Naive B cell (primary cell): Measurements from ENCODE around the gene XRCC1. TPM values are rescaled to one million over a fixed set of nuclear protein-coding genes. Genes with fewer than 3 reads are reported as not detected.
A peak's percentile ranks its signal among the peaks of the same experiment; 100 is the strongest.

Experiments used
- ATAC-seq, 2 donors: fragments of 150-1000 bp; cut with Tn5 transposase; 2 replicates each; pipeline ENCODE4 v1.10.0; 2021; ENCODE audit warnings: low read depth in 2 of 2, mild to moderate bottlenecking in 2 of 2, moderate library complexity in 2 of 2
- DNase-seq: peaks from one replicate; pipeline ENCODE4 v3.0.0; 2022
- H3K27ac Mint-ChIP-seq, 6 donors: one replicate each; pipeline ENCODE4 v1.8.0; 2020 to 2022; ENCODE audit warnings: mild to moderate bottlenecking in 6 of 6, mixed read lengths in 6 of 6, moderate library complexity in 5 of 6, inconsistent platforms in 2 of 6
- H3K27me3 Mint-ChIP-seq, 3 donors: one replicate each; pipeline ENCODE4 v1.8.0; 2021 to 2022; ENCODE audit warnings: mixed read lengths in 3 of 3, mild to moderate bottlenecking in 1 of 3
- H3K36me3 Mint-ChIP-seq, 2 donors: one replicate each; pipeline ENCODE4 v1.8.0; 2020 to 2022; ENCODE audit warnings: mixed read lengths in 2 of 2, inconsistent platforms in 1 of 2, mild to moderate bottlenecking in 1 of 2
- H3K4me1 Mint-ChIP-seq, 3 donors: one replicate each; pipeline ENCODE4 v1.8.0; 2020 to 2022; ENCODE audit warnings: mixed read lengths in 3 of 3, inconsistent platforms in 1 of 3, mild to moderate bottlenecking in 1 of 3, moderate library complexity in 1 of 3
- H3K4me3 Mint-ChIP-seq, 8 donors: one replicate each; pipeline ENCODE4 v1.8.0; 2020 to 2022; ENCODE audit warnings: mild to moderate bottlenecking in 8 of 8, mixed read lengths in 8 of 8, moderate library complexity in 8 of 8, inconsistent platforms in 2 of 8
- H3K9me3 Mint-ChIP-seq, 7 donors: one replicate each; pipeline ENCODE4 v1.8.0; 2020 to 2022; ENCODE audit warnings: mixed read lengths in 7 of 7, mild to moderate bottlenecking in 5 of 7, inconsistent platforms in 2 of 7, moderate library complexity in 1 of 7
- polyA plus RNA-seq, 6 donors: library from polyadenylated mRNA; unstranded; fragments of 300-500 nt; fragmentation: Illumina TruSeq; gene quantifications; one replicate each; pipeline ENCODE4 v1.2.3, GENCODE V29; 2021; ENCODE audit warnings: low read depth in 6 of 6

The XRCC1 gene
- polyA plus RNA-seq, 6 donors from 2014 or later, result 24.4 to 32.4 (median 29.6) TPM

- no peaks in the 10 kb centered on the region for H3K27me3 Mint-ChIP-seq
- no peaks in the 10 kb centered on the region for H3K4me1 Mint-ChIP-seq
- H3K4me3 Mint-ChIP-seq, result no peak overlapping the region
- no peaks in the 10 kb centered on the region for H3K9me3 Mint-ChIP-seq
- peak overlapping the region in 2 of 6 donors; percentile 60 to 97 for H3K27ac Mint-ChIP-seq
- ATAC-seq, result no peak
- H3K36me3 Mint-ChIP-seq, result peaks cover 5 to 21% of the 10 kb centered on the region in 2 donors
- DNase-seq, result no peak
These were observed 29.3 kb downstream of the XRCC1 start for GRCh38 chr19:43545981-43546380.

GRCh38 chr19:43545276-43545675, 30.1 kb downstream of the XRCC1 start:
- Mint-ChIP-seq H3K27me3 (no peaks in the 10 kb centered on the region), H3K9me3 (no peaks in the 10 kb centered on the region), H3K36me3 (peaks cover 9 to 20% of the 10 kb centered on the region in 2 donors), H3K4me3 (no peak overlapping the region), H3K4me1 (no peaks in the 10 kb centered on the region), H3K27ac (peak overlapping the region in 3 of 6 donors; percentile 60 to 97 (median 82))
- no peak for DNase-seq
- no peak for ATAC-seq

GRCh38 chr19:43544077-43544476, 31.2 kb downstream of the XRCC1 start:
- H3K4me1 Mint-ChIP-seq, result peaks cover 0 to 2% (median 0%) of the 10 kb centered on the region in 3 donors
- no peak overlapping the region for H3K27ac Mint-ChIP-seq
- DNase-seq (no peak), ATAC-seq (no peak)
- H3K36me3 Mint-ChIP-seq, result peaks cover 17 to 25% of the 10 kb centered on the region in 2 donors
- no peaks in the 10 kb centered on the region for H3K27me3 Mint-ChIP-seq
- H3K4me3 Mint-ChIP-seq, result no peak overlapping the region
- H3K9me3 Mint-ChIP-seq, result peaks cover 0 to 4% (median 3%) of the 10 kb centered on the region in 7 donors

- no peak for ATAC-seq
- Mint-ChIP-seq H3K4me3 (no peak overlapping the region), H3K4me1 (peaks cover 0 to 2% (median 0%) of the 10 kb centered on the region in 3 donors), H3K27ac (no peak overlapping the region), H3K36me3 (peaks cover 26 to 34% of the 10 kb centered on the region in 2 donors), H3K9me3 (peaks cover 0 to 10% (median 5%) of the 10 kb centered on the region in 7 donors), H3K27me3 (no peaks in the 10 kb centered on the region)
- DNase-seq, result no peak
These were observed 33.2 kb downstream of the XRCC1 start for GRCh38 chr19:43541920-43542650.

GRCh38 chr19:43540381-43540780, 34.9 kb downstream of the XRCC1 start:
- H3K36me3 Mint-ChIP-seq, result peaks cover 26 to 32% of the 10 kb centered on the region in 2 donors
- H3K27ac Mint-ChIP-seq, result peak overlapping the region in 1 of 6 donors; percentile 85
- H3K27me3 Mint-ChIP-seq, result no peaks in the 10 kb centered on the region
- H3K9me3 Mint-ChIP-seq, result peaks cover 0 to 10% (median 5%) of the 10 kb centered on the region in 7 donors
- H3K4me3 Mint-ChIP-seq, result no peak overlapping the region
- H3K4me1 Mint-ChIP-seq, result peaks cover 2 to 3% (median 3%) of the 10 kb centered on the region in 3 donors
- ATAC-seq (no peak), DNase-seq (no peak)

- H3K36me3 Mint-ChIP-seq, result peaks cover 26% of the 10 kb centered on the region in 2 donors
- ATAC-seq, result no peak
These were observed 36.4 kb downstream of the XRCC1 start for GRCh38 chr19:43538922-43539321.

GRCh38 chr19:43534816-43535761, 40.2 kb downstream of the XRCC1 start:
- ATAC-seq, result no peak
- Mint-ChIP-seq H3K4me3 (peak overlapping the region in 5 of 8 donors; percentile 41 to 91 (median 60)), H3K27ac (peak overlapping the region; percentile 33 to 98 (median 86)), H3K36me3 (peaks cover 15 to 18% of the 10 kb centered on the region in 2 donors), H3K4me1 (peaks cover 17 to 23% (median 21%) of the 10 kb centered on the region in 3 donors), H3K27me3 (no peaks in the 10 kb centered on the region), H3K9me3 (peaks cover 0 to 10% (median 5%) of the 10 kb centered on the region in 7 donors)
- DNase-seq, result peak; percentile 25

More at GRCh38 chr19:43538922-43539321, 36.4 kb downstream of the XRCC1 start:
- no peak for DNase-seq
- Mint-ChIP-seq H3K27me3 (no peaks in the 10 kb centered on the region), H3K4me3 (no peak overlapping the region), H3K9me3 (peaks cover 0 to 10% (median 5%) of the 10 kb centered on the region in 7 donors), H3K27ac (no peak overlapping the region), H3K4me1 (peaks cover 4 to 11% (median 4%) of the 10 kb centered on the region in 3 donors)

- DNase-seq, result no peak
- H3K9me3 Mint-ChIP-seq, result peaks cover 0 to 10% (median 5%) of the 10 kb centered on the region in 7 donors
- H3K4me1 Mint-ChIP-seq, result peaks cover 17 to 23% (median 19%) of the 10 kb centered on the region in 3 donors
- H3K27me3 Mint-ChIP-seq, result no peaks in the 10 kb centered on the region
- H3K27ac Mint-ChIP-seq, result peak overlapping the region in 4 of 6 donors; percentile 89 to 99 (median 98)
- H3K36me3 Mint-ChIP-seq, result peaks cover 12% of the 10 kb centered on the region in 2 donors
- no peak for ATAC-seq
- peak overlapping the region; percentile 90 to 99 (median 96) for H3K4me3 Mint-ChIP-seq
These were observed 41.0 kb downstream of the XRCC1 start for GRCh38 chr19:43534305-43534815.

GRCh38 chr19:43533546-43534304, 41.6 kb downstream of the XRCC1 start:
- peak; percentile 94 for DNase-seq
- peak overlapping the region; percentile 90 to 99 (median 96) for H3K4me3 Mint-ChIP-seq
- H3K4me1 Mint-ChIP-seq, result peaks cover 17 to 23% (median 19%) of the 10 kb centered on the region in 3 donors
- H3K27ac Mint-ChIP-seq, result peak overlapping the region; percentile 89 to 99 (median 98)
- peaks cover 6% of the 10 kb centered on the region in 2 donors for H3K36me3 Mint-ChIP-seq
- no peaks in the 10 kb centered on the region for H3K27me3 Mint-ChIP-seq
- H3K9me3 Mint-ChIP-seq, result peaks cover 0 to 5% (median 2%) of the 10 kb centered on the region in 7 donors
- ATAC-seq, result peak; percentile 74 to 80

GRCh38 chr19:43532962-43533545, 42.3 kb downstream of the XRCC1 start, which contains the start of gene ZNF575:
TSS of gene ZNF575 (plus strand) at chr19:43533188. CDS start at chr19:43534423, 1,235 bp downstream.
- Mint-ChIP-seq H3K27me3 (no peaks in the 10 kb centered on the region), H3K27ac (peak within 1 kb of the TSS; percentile 89 to 99 (median 98)), H3K4me3 (peak within 1 kb of the TSS; percentile 90 to 99 (median 96)), H3K9me3 (peaks cover 0 to 2% (median 0%) of the 10 kb centered on the region in 7 donors), H3K36me3 (no peaks in the 10 kb centered on the region), H3K4me1 (peaks cover 17 to 23% (median 19%) of the 10 kb centered on the region in 3 donors)
- peak; percentile 56 to 65 for ATAC-seq
- DNase-seq, result peak; percentile 83

- Mint-ChIP-seq H3K36me3 (no peaks in the 10 kb centered on the region), H3K27me3 (no peaks in the 10 kb centered on the region)
- DNase-seq, result no peak
These were observed 42.8 kb downstream of the XRCC1 start for GRCh38 chr19:43532571-43532961.

More at GRCh38 chr19:43532571-43532961, 42.8 kb downstream of the XRCC1 start:
- peak overlapping the region; percentile 90 to 99 (median 94) for H3K4me3 Mint-ChIP-seq
- no peak for ATAC-seq
- H3K9me3 Mint-ChIP-seq, result peaks cover 0 to 2% (median 0%) of the 10 kb centered on the region in 7 donors
- H3K4me1 Mint-ChIP-seq, result peaks cover 17 to 25% (median 19%) of the 10 kb centered on the region in 3 donors
- peak overlapping the region; percentile 44 to 98 (median 82) for H3K27ac Mint-ChIP-seq
